GM18519 (cell line): Measurements from ENCODE around the gene KRT15.

Experiments used
- ATAC-seq: cut with Tn5 transposase; IDR thresholded peaks from one replicate; pipeline ENCODE4 v1.9.1; 2021; ENCODE audit warnings: mild to moderate bottlenecking, moderate library complexity; ENCODE audit not compliant: unreplicated experiment, low FRiP score

Gene KRT15

GRCh38 chr17:41518789-41519449 lies at the start of gene KRT15:
Gene KRT15, minus strand, starts transcription at chr17:41518890. Its CDS starts 63 bp downstream, at chr17:41518827.
- no peak for ATAC-seq

GRCh38 chr17:41567317-41567716 lies 48.6 kb upstream of the KRT15 start:
- no peak for ATAC-seq

GRCh38 chr17:41565338-41565737 lies 46.6 kb upstream of the KRT15 start:
- ATAC-seq, result no peak

GRCh38 chr17:41563607-41564170 lies 45.0 kb upstream of the KRT15 start:
- ATAC-seq, result no peak

GRCh38 chr17:41561554-41561953 lies 42.9 kb upstream of the KRT15 start:
- ATAC-seq, result no peak

- ATAC-seq, result no peak
These were observed 40.9 kb upstream of the KRT15 start for GRCh38 chr17:41559548-41559947.

GRCh38 chr17:41556931-41557330 lies 38.2 kb upstream of the KRT15 start:
- ATAC-seq, result no peak

- ATAC-seq, result no peak
These were observed 37.6 kb upstream of the KRT15 start for GRCh38 chr17:41556306-41556705.

- no peak for ATAC-seq
These were observed 36.6 kb upstream of the KRT15 start for GRCh38 chr17:41555105-41555887.

- no peak for ATAC-seq
These were observed 35.4 kb upstream of the KRT15 start for GRCh38 chr17:41553987-41554680.

- ATAC-seq, result no peak
These were observed 34.5 kb upstream of the KRT15 start for GRCh38 chr17:41553176-41553575.

GRCh38 chr17:41552455-41552854 lies 33.8 kb upstream of the KRT15 start:
- ATAC-seq, result no peak

GRCh38 chr17:41551365-41551764 lies 32.7 kb upstream of the KRT15 start:
- no peak for ATAC-seq

GRCh38 chr17:41549596-41550039 lies 30.9 kb upstream of the KRT15 start:
- no peak for ATAC-seq

GRCh38 chr17:41548844-41549595 lies 30.3 kb upstream of the KRT15 start:
- no peak for ATAC-seq

GRCh38 chr17:41547921-41548843 lies 29.5 kb upstream of the KRT15 start:
- no peak for ATAC-seq

GRCh38 chr17:41547378-41547841 lies 28.7 kb upstream of the KRT15 start:
- ATAC-seq, result no peak

- ATAC-seq, result no peak
These were observed 28.1 kb upstream of the KRT15 start for GRCh38 chr17:41546819-41547218.

- ATAC-seq, result no peak
These were observed 27.2 kb upstream of the KRT15 start for GRCh38 chr17:41545829-41546410.
